Pancreas (tissue), 10 donors: ENCODE measurements around the gene BANK1. TPM values are rescaled to one million over a fixed set of nuclear protein-coding genes. Genes with fewer than 3 reads are reported as not detected.
"Not testable (repeated sequence)": the region's sequence is repeated elsewhere in the genome, so short reads cannot be mapped to it uniquely, and the experiment has no call there.

Experiments used
- ATAC-seq, 4 donors: fragments of 200-7000 bp; cut with Tn5 transposase; one replicate each; pipeline versions ENCODE4 v1.8.0 to v1.9.1; 2020; ENCODE audit warnings: mild to moderate bottlenecking in 4 of 4, moderate library complexity in 4 of 4
- DNase-seq, 6 donors: peaks; one replicate each; pipeline ENCODE4 v3.0.0-alpha.2; 2020
- FAIRE-seq: peaks from 2 replicates; lab custom pipeline; 2012; peaks lifted over from hg19 to GRCh38; lab: Jason Lieb, UNC
- H3K27ac ChIP-seq, 4 donors: fragments of 200-600 bp; sonication (generic); 1 replicate in 3 of 4; 2 replicates in 1 of 4; pipeline versions ENCODE4 v1.5.0 to v1.8.0; 2020
- H3K27me3 ChIP-seq, 4 donors: fragments of 200-600 bp; one replicate each; pipeline ENCODE4 v1.8.0; 2021
- H3K36me3 ChIP-seq, 3 donors: fragments of 200-600 bp; sonication (generic) in 1 of 3; one replicate each; pipeline versions ENCODE4 v1.5.0 to v1.8.0; 2020 to 2021
- H3K4me1 ChIP-seq, 3 donors: fragments of 200-600 bp; one replicate each; pipeline ENCODE4 v1.8.0; 2021
- H3K4me3 ChIP-seq, 4 donors: fragments of 200-600 bp; sonication (generic) in 2 of 4; one replicate each; pipeline versions ENCODE4 v1.5.0 to v1.8.0; 2020 to 2021
- H3K9me3 ChIP-seq, 4 donors: fragments of 200-600 bp; one replicate each; pipeline ENCODE4 v1.8.0; 2021
- CTCF ChIP-seq, 4 donors: fragments of 200-600 bp; sonication (generic) in 3 of 4; IDR thresholded peaks; one replicate each; pipeline versions ENCODE4 v1.5.0 to v1.8.0; 2021; ENCODE audit warnings: antibody characterized with exemption in 4 of 4
- WGBS, 2 donors: extraction: QIAGEN DNeasy Blood & Tissue Kit; methylation state at CpG; one replicate each; pipeline ENCODE4 v1.1.7; 2013; 5-methylcytosine and 5-hydroxymethylcytosine counted together
- intact Hi-C, 3 donors: fragments of 100-400 bp; cut with DNase I; formaldehyde crosslinking; loops; one replicate each; pipeline versions ENCODE4 v1.11.1 to v1.14.2; 2022
- polyA plus RNA-seq, 2 donors: library from polyadenylated mRNA; stranded (reverse); fragments of 200-250 nt; gene quantifications; one replicate each; pipeline ENCODE4 v1.2.3, GENCODE V29; 2013
- total RNA-seq, 6 donors: library from RNA; stranded (reverse); fragmentation: NEBNext Ultra II Directional in 4 of 6; extraction: Animal tissue kit (Norgen Biotek cat#: 25700) in 4 of 6; gene quantifications; one replicate each; pipeline versions ENCODE4 v1.2.1 to v1.2.4, GENCODE V29; 2021 to 2023
- donor health status: healthy with polysubstance abuse.
- donor health status: DM: no; HTN: no; CAD: no; lungs with moderate emphysema.
- donor health status: DM: no; HTN: no; CAD: no.
- donor health status: control.
- donor health status: control.
- donor health status: Bipolar disorder and iron deficiency.
- donor health status: DM: yes; HTN: yes; CAD: no.
- donor health status: DM: no; HTN: no; CAD: no.
- donor health status: DM: no; HTN: no; CAD: no.
- donor health status: DM: yes; HTN: yes; CAD: no.

Gene BANK1
- total and polyA plus RNA-seq, 8 donors, result 0.13 to 2.0 (median 0.48) TPM

- Histone ChIP-seq H3K27me3 (no peaks in the 10 kb centered on the region), H3K9me3 (no peaks in the 10 kb centered on the region), H3K4me1 (no peaks in the 10 kb centered on the region), H3K36me3 (no peaks in the 10 kb centered on the region), H3K27ac (no peak overlapping the region), H3K4me3 (no peak overlapping the region)
- 8 to 18% methylated on average over 2 of the region's 2 CpGs for WGBS, 2 donors
- DNase-seq, result no peak
- no peak for TF ChIP-seq CTCF (IDR thresholded peaks at IDR 0.05)
- no peak for FAIRE-seq
- ATAC-seq, result peak; percentile 46 to 89 (median 78)
- intact Hi-C loops, result no loop called here
Measured at GRCh38 chr4:101885574-101885973, 95.0 kb downstream of the BANK1 start.

GRCh38 chr4:101886826-101887225 lies 96.3 kb downstream of the BANK1 start:
- DNase-seq, result no peak
- H3K36me3 ChIP-seq, result no peaks in the 10 kb centered on the region
- no peak for ATAC-seq
- FAIRE-seq, result no peak
- WGBS, 2 donors, result 66 to 79% methylated on average over 3 of the region's 3 CpGs
- no peak for TF ChIP-seq CTCF (IDR thresholded peaks at IDR 0.05)
- intact Hi-C loops, result no loop called here
- H3K9me3 ChIP-seq, result no peaks in the 10 kb centered on the region
- no peaks in the 10 kb centered on the region for H3K4me1 ChIP-seq
- H3K27me3 ChIP-seq, result no peaks in the 10 kb centered on the region
- no peak overlapping the region for H3K4me3 ChIP-seq
- no peak overlapping the region for H3K27ac ChIP-seq

GRCh38 chr4:101888472-101888871 lies 97.9 kb downstream of the BANK1 start:
- TF ChIP-seq CTCF (IDR thresholded peaks at IDR 0.05), result no peak
- no peak for DNase-seq
- Histone ChIP-seq H3K4me3 (no peak overlapping the region), H3K9me3 (no peaks in the 10 kb centered on the region), H3K27me3 (no peaks in the 10 kb centered on the region), H3K36me3 (no peaks in the 10 kb centered on the region), H3K4me1 (no peaks in the 10 kb centered on the region), H3K27ac (no peak overlapping the region)
- 65 to 74% methylated on average over 4 of the region's 4 CpGs for WGBS, 2 donors
- intact Hi-C loops, result no loop called here
- ATAC-seq, result no peak
- no peak for FAIRE-seq

GRCh38 chr4:101905527-101905926 lies 115.0 kb downstream of the BANK1 start:
- FAIRE-seq, intact Hi-C loops, H3K4me1 ChIP-seq, DNase-seq, H3K4me3 ChIP-seq, H3K36me3 ChIP-seq, H3K9me3 ChIP-seq, H3K27me3 ChIP-seq, H3K27ac ChIP-seq, ATAC-seq: not testable (repeated sequence)
- WGBS, 2 donors, result 59 to 75% methylated on average over 5 of the region's 5 CpGs

GRCh38 chr4:101910786-101911373 lies 120.3 kb downstream of the BANK1 start:
- H3K36me3 ChIP-seq, result no peaks in the 10 kb centered on the region
- no peak for DNase-seq
- no peak for TF ChIP-seq CTCF (IDR thresholded peaks at IDR 0.05)
- no peak overlapping the region for H3K4me3 ChIP-seq
- no peak for FAIRE-seq
- intact Hi-C loops, result no loop called here
- WGBS, 2 donors, result 67 to 76% methylated on average over 4 of the region's 4 CpGs
- no peak for ATAC-seq
- H3K27ac ChIP-seq, result no peak overlapping the region
- H3K27me3 ChIP-seq, result no peaks in the 10 kb centered on the region
- H3K9me3 ChIP-seq, result no peaks in the 10 kb centered on the region
- H3K4me1 ChIP-seq, result no peaks in the 10 kb centered on the region
